ENCODE results near the gene TM9SF4. TPM values are rescaled to one million over a fixed set of nuclear protein-coding genes. Genes with fewer than 3 reads are reported as not detected.

Gene TM9SF4
- total RNA-seq, 2 donors from 2014 or later, result 77.2 to 84.8 TPM

DNA sequence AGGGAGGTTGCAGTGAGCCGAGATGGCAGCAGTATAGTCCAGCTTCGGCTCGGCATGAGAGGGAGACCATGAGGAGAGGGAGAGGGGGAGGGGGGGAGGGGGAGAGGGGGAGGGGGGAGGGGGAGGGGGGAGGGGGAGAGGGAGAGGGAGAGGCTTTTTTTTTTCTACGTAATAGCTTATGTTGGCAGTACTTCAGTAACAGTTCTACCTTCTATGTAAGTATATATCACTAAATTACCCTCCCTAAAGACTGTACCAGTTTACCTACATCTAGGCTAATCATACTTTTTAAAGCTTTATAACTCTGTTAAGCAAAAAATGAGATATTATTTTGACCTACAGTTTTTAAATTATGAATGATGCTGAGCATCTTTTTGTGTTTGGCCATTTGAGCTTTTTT, 13.6 kb downstream of the TM9SF4 start:
- no peak for DNase-seq
- H3K9me3 Mint-ChIP-seq, result peaks cover 31% of the 10 kb centered on the region
- peaks cover 11% of the 10 kb centered on the region for H3K4me1 Mint-ChIP-seq
- peaks cover 44% of the 10 kb centered on the region for H3K36me3 Mint-ChIP-seq (ENCODE audit: low read depth)
- H3K9me3 ChIP-seq (ENCODE audit: control insufficient read depth, low read length), result peaks cover 21% of the 10 kb centered on the region
- no peak overlapping the region for H3K9ac ChIP-seq (ENCODE audit: extremely low read depth, low read length, poor library complexity, severe bottlenecking)
- no peaks in the 10 kb centered on the region for H3K27me3 ChIP-seq (ENCODE audit: control insufficient read depth, insufficient read depth, low read length, poor library complexity, severe bottlenecking)
- H3K27me3 Mint-ChIP-seq (ENCODE audit: insufficient read depth), result no peaks in the 10 kb centered on the region
- H3K36me3 ChIP-seq (ENCODE audit: control insufficient read depth, insufficient read depth, low read length), result peaks cover 31% of the 10 kb centered on the region
- TF ChIP-seq, protein P1, sequence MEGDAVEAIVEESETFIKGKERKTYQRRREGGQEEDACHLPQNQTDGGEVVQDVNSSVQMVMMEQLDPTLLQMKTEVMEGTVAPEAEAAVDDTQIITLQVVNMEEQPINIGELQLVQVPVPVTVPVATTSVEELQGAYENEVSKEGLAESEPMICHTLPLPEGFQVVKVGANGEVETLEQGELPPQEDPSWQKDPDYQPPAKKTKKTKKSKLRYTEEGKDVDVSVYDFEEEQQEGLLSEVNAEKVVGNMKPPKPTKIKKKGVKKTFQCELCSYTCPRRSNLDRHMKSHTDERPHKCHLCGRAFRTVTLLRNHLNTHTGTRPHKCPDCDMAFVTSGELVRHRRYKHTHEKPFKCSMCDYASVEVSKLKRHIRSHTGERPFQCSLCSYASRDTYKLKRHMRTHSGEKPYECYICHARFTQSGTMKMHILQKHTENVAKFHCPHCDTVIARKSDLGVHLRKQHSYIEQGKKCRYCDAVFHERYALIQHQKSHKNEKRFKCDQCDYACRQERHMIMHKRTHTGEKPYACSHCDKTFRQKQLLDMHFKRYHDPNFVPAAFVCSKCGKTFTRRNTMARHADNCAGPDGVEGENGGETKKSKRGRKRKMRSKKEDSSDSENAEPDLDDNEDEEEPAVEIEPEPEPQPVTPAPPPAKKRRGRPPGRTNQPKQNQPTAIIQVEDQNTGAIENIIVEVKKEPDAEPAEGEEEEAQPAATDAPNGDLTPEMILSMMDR (conservative IDR thresholded peaks at IDR 0.05), result no peak
- H3K4me3 Mint-ChIP-seq, result no peak overlapping the region
- no peak overlapping the region for H3K27ac ChIP-seq (ENCODE audit: low read depth, low read length)
- no peaks in the 10 kb centered on the region for H3K4me1 ChIP-seq (ENCODE audit: control insufficient read depth, insufficient read depth, low read length)
- no peak overlapping the region for H3K27ac Mint-ChIP-seq
- no CpG with 5 or more reads among the region's 4 CpGs for WGBS, 2 experiments (ENCODE audit: insufficient coverage in 1 of 2, insufficient read length in 1 of 2)
- no peak overlapping the region for H3K4me3 ChIP-seq (ENCODE audit: low read length)

DNA sequence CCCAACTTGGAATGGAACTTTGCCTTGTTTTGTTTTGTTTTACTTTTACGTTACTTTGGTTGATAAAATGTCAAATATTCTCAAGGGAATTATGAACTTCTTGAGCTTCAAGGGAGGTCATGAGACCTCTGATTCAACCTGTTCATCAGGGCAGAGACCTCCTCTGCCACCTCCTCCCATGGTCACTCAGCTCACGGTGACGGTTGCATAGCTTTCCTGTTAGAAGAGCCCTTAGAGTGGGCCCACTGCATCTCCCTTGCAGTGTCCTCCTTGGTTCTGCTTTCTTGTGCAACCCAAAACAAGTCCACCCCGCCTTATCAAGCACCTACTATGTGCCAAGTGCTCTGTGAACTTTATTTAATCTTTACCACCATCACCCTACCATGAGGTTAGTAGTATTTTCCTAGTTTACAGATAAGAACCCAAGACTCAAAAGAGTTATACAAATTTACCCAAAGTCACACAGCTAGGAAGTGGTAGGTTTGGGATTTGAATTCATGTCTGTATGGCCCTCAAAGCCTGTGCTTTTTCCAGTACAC, 15.5 kb downstream of the TM9SF4 start:
- peaks cover 10% of the 10 kb centered on the region for H3K4me1 Mint-ChIP-seq
- TF ChIP-seq, protein P1 (conservative IDR thresholded peaks at IDR 0.05), result no peak
- Histone ChIP-seq H3K9me3 (ENCODE audit: control insufficient read depth, low read length) (peaks cover 21% of the 10 kb centered on the region), H3K4me3 (ENCODE audit: low read length) (no peak overlapping the region), H3K4me1 (ENCODE audit: control insufficient read depth, insufficient read depth, low read length) (no peaks in the 10 kb centered on the region), H3K9ac (ENCODE audit: extremely low read depth, low read length, poor library complexity, severe bottlenecking) (no peak overlapping the region), H3K27me3 (ENCODE audit: control insufficient read depth, insufficient read depth, low read length, poor library complexity, severe bottlenecking) (no peaks in the 10 kb centered on the region), H3K36me3 (ENCODE audit: control insufficient read depth, insufficient read depth, low read length) (peaks cover 26% of the 10 kb centered on the region), H3K27ac (ENCODE audit: low read depth, low read length) (no peak overlapping the region)
- H3K27me3 Mint-ChIP-seq (ENCODE audit: insufficient read depth), result no peaks in the 10 kb centered on the region
- peaks cover 31% of the 10 kb centered on the region for H3K9me3 Mint-ChIP-seq
- DNase-seq, result no peak
- H3K4me3 Mint-ChIP-seq, result no peak overlapping the region
- WGBS, 2 experiments (ENCODE audit: insufficient coverage in 1 of 2, insufficient read length in 1 of 2), result 95 to 100% methylated on average over 3 to 4 of the region's 4 CpGs
- H3K36me3 Mint-ChIP-seq (ENCODE audit: low read depth), result peaks cover 41% of the 10 kb centered on the region
- H3K27ac Mint-ChIP-seq, result no peak overlapping the region

DNA sequence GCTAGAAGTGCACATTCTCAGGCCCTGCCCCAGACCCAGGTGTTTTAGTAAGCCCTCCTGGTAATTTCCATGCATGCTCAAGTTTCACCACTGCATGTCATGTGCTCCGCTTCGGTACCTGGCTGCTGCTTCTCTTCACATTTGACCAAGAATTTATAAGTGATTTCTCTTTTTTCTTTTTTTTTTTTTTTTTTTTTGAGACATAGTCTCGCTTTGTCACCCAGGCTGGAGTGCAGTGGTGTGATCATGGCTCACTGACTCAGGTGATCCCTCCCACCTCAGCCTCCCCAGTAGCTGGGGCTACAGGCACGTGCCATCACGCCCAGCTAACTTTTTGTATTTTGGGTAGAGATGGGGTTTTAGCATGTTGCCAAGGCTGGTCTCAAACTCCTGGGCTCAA, 16.0 kb downstream of the TM9SF4 start:
- no peak overlapping the region for H3K27ac ChIP-seq (ENCODE audit: low read depth, low read length)
- no peak overlapping the region for H3K9ac ChIP-seq (ENCODE audit: extremely low read depth, low read length, poor library complexity, severe bottlenecking)
- Mint-ChIP-seq H3K27me3 (ENCODE audit: insufficient read depth) (no peaks in the 10 kb centered on the region), H3K9me3 (peaks cover 28% of the 10 kb centered on the region), H3K27ac (no peak overlapping the region), H3K36me3 (ENCODE audit: low read depth) (peaks cover 46% of the 10 kb centered on the region), H3K4me3 (no peak overlapping the region), H3K4me1 (peaks cover 8% of the 10 kb centered on the region)
- peaks cover 19% of the 10 kb centered on the region for H3K9me3 ChIP-seq (ENCODE audit: control insufficient read depth, low read length)
- no peak for DNase-seq
- H3K27me3 ChIP-seq (ENCODE audit: control insufficient read depth, insufficient read depth, low read length, poor library complexity, severe bottlenecking), result no peaks in the 10 kb centered on the region
- WGBS, 2 experiments (ENCODE audit: insufficient coverage in 1 of 2, insufficient read length in 1 of 2), result 96% methylated on average over 3 of the region's 5 CpGs; no CpG with 5 or more reads in 1 of the 2 experiments
- TF ChIP-seq, protein P1 (conservative IDR thresholded peaks at IDR 0.05), result no peak
- peaks cover 26% of the 10 kb centered on the region for H3K36me3 ChIP-seq (ENCODE audit: control insufficient read depth, insufficient read depth, low read length)
- no peak overlapping the region for H3K4me3 ChIP-seq (ENCODE audit: low read length)
- H3K4me1 ChIP-seq (ENCODE audit: control insufficient read depth, insufficient read depth, low read length), result no peaks in the 10 kb centered on the region

All from endodermal cell (in vitro differentiated cells).